HUDEP-2 (cell line): Measurements from ENCODE around the gene ALDH16A1.

Experiments
- DNase-seq, 76 experiments: peaks; one replicate each; lab custom pipeline; 2025; ENCODE audit not compliant: unreplicated experiment in 76 of 76; lab: John Stamatoyannopoulos, UW

ALDH16A1 gene

GRCh38 chr19:49506575-49507105 is 53.6 kb downstream of the ALDH16A1 start:
- DNase-seq: peak in 57 of 76 experiments; percentile 19 to 82 (median 63)

GRCh38 chr19:49507803-49508494 is 54.9 kb downstream of the ALDH16A1 start:
- DNase-seq: no peak

GRCh38 chr19:49512970-49513745 is 60.1 kb downstream of the ALDH16A1 start:
- no peak for DNase-seq

- DNase-seq: no peak
Measured at GRCh38 chr19:49513746-49514118, 60.7 kb downstream of the ALDH16A1 start.

- DNase-seq: no peak
Measured at GRCh38 chr19:49514151-49514550, 61.1 kb downstream of the ALDH16A1 start.

GRCh38 chr19:49515767-49516166 is 62.7 kb downstream of the ALDH16A1 start:
- DNase-seq: no peak

GRCh38 chr19:49518033-49518432 is 65.0 kb downstream of the ALDH16A1 start:
- no peak for DNase-seq
